ENCODE measurements around the gene PLLP.
"Not testable (repeated sequence)": the region's sequence is repeated elsewhere in the genome, so short reads cannot be mapped to it uniquely, and the experiment has no call there.

Gene PLLP

DNA sequence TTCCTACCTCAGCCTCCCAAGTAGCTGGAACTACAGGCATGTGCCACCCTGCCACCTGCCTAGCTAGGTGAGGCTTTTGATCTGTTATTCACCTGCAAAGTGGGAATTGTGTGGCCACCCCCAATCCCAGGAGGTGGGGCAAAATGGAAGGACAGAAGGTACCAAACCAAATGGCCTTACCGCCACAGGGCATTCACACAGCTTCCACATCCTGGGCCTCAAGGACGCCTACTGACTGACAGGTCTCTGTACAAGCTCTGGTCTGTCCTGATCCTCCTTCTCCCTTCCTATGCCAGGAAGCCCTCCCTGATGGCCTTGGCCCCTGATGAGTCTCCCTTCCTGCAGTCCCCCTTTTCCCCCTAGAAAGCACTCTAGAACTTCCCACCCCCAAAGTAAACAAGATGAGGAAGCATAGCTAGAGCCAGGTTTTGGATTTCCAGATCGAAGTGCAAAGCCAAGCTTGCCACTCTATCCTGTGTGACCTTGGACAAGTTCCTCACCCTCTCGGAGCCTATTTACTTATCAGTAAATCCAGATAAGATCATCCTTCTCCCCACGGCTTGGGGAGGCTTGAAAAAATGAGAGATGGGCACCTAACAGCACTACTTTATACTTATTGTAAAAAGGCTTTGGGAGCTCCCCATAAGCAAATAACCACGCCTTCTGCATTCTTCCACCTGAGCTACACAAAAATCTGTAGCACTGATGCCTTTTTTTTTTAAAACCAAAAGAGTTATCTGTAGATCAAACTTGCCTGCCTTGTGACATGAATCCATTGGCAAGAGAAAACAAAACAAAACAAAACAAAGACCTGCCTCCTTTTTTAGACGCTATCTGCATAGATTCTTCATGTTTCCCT is 4.5 kb downstream of the PLLP start:
- Histone ChIP-seq H3K27ac (no peak overlapping the region), H3K4me3 (IDR thresholded peaks at IDR 0.05; ENCODE audit: insufficient read depth, low read depth, low read length) (no peak overlapping the region), H3K4me2 (no peak overlapping the region), H3K36me3 (ENCODE audit: insufficient read depth) (no peaks in the 10 kb centered on the region), H4K20me1 (ENCODE audit: insufficient read depth) (no peaks in the 10 kb centered on the region), H2AFZ (ENCODE audit: low read depth) (no peak overlapping the region), H3K79me2 (ENCODE audit: insufficient read depth, low read depth) (no peaks in the 10 kb centered on the region), H3K4me1 (ENCODE audit: low read depth, poor library complexity, severe bottlenecking) (peaks cover 21% of the 10 kb centered on the region), H3K9ac (no peak overlapping the region), H3K27me3 (ENCODE audit: insufficient read depth, low read depth) (peaks cover 6% of the 10 kb centered on the region; the same call in 1 of the 2 replicates)
- TF ChIP-seq CTCF (conservative IDR thresholded peaks at IDR 0.05; ENCODE audit: low read depth, low read length): no peak

GRCh38 chr16:57278494-57278893 is 6.0 kb downstream of the PLLP start:
- H3K79me2 ChIP-seq (ENCODE audit: insufficient read depth, low read depth): no peaks in the 10 kb centered on the region
- H3K27me3 ChIP-seq (ENCODE audit: insufficient read depth, low read depth): peaks cover 6% of the 10 kb centered on the region; the same call in 1 of the 2 replicates
- H2AFZ ChIP-seq (ENCODE audit: low read depth): no peak overlapping the region
- no peak overlapping the region for H3K9ac ChIP-seq
- no peak overlapping the region for H3K27ac ChIP-seq
- no peak overlapping the region for H3K4me2 ChIP-seq
- H3K4me1 ChIP-seq (ENCODE audit: low read depth, poor library complexity, severe bottlenecking): peaks cover 21% of the 10 kb centered on the region
- H3K4me3 ChIP-seq (IDR thresholded peaks at IDR 0.05; ENCODE audit: insufficient read depth, low read depth, low read length): no peak overlapping the region
- no peaks in the 10 kb centered on the region for H4K20me1 ChIP-seq (ENCODE audit: insufficient read depth)
- H3K36me3 ChIP-seq (ENCODE audit: insufficient read depth): no peaks in the 10 kb centered on the region
- no peak for TF ChIP-seq CTCF (conservative IDR thresholded peaks at IDR 0.05; ENCODE audit: low read depth, low read length)

- no peak overlapping the region for H3K4me3 ChIP-seq (IDR thresholded peaks at IDR 0.05; ENCODE audit: insufficient read depth, low read depth, low read length)
- H3K79me2 ChIP-seq (ENCODE audit: insufficient read depth, low read depth): no peaks in the 10 kb centered on the region
- H3K36me3 ChIP-seq (ENCODE audit: insufficient read depth): no peaks in the 10 kb centered on the region
- H3K27ac ChIP-seq: no peak overlapping the region
- TF ChIP-seq CTCF (conservative IDR thresholded peaks at IDR 0.05; ENCODE audit: low read depth, low read length): no peak
- peaks cover 21% of the 10 kb centered on the region for H3K4me1 ChIP-seq (ENCODE audit: low read depth, poor library complexity, severe bottlenecking)
- no peak overlapping the region for H3K9ac ChIP-seq
- H2AFZ ChIP-seq (ENCODE audit: low read depth): no peak overlapping the region
- H3K4me2 ChIP-seq: peak overlapping the region; percentile 64
- H4K20me1 ChIP-seq (ENCODE audit: insufficient read depth): no peaks in the 10 kb centered on the region
- peaks cover 6% of the 10 kb centered on the region; the same call in 1 of the 2 replicates for H3K27me3 ChIP-seq (ENCODE audit: insufficient read depth, low read depth)
Measured at GRCh38 chr16:57277586-57277985, 6.9 kb downstream of the PLLP start.

GRCh38 chr16:57276596-57276995 is 7.9 kb downstream of the PLLP start:
- Histone ChIP-seq H3K27ac (no peak overlapping the region), H3K9ac (no peak overlapping the region), H3K4me2 (peak overlapping the region; percentile 64; the same call in 1 of the 2 replicates), H3K36me3 (ENCODE audit: insufficient read depth) (no peaks in the 10 kb centered on the region), H3K79me2 (ENCODE audit: insufficient read depth, low read depth) (no peaks in the 10 kb centered on the region), H2AFZ (ENCODE audit: low read depth) (no peak overlapping the region), H3K4me1 (ENCODE audit: low read depth, poor library complexity, severe bottlenecking) (peaks cover 21% of the 10 kb centered on the region), H4K20me1 (ENCODE audit: insufficient read depth) (no peaks in the 10 kb centered on the region), H3K27me3 (ENCODE audit: insufficient read depth, low read depth) (peaks cover 6% of the 10 kb centered on the region; the same call in 1 of the 2 replicates), H3K4me3 (IDR thresholded peaks at IDR 0.05; ENCODE audit: insufficient read depth, low read depth, low read length) (no peak overlapping the region)
- TF ChIP-seq CTCF (conservative IDR thresholded peaks at IDR 0.05; ENCODE audit: low read depth, low read length): no peak

GRCh38 chr16:57275946-57276345 is 8.5 kb downstream of the PLLP start:
- H3K9ac ChIP-seq; H4K20me1 ChIP-seq (ENCODE audit: insufficient read depth); H3K4me2 ChIP-seq; H3K79me2 ChIP-seq (ENCODE audit: insufficient read depth, low read depth); H3K27ac ChIP-seq; H3K36me3 ChIP-seq (ENCODE audit: insufficient read depth); H2AFZ ChIP-seq (ENCODE audit: low read depth); H3K4me3 ChIP-seq (IDR thresholded peaks at IDR 0.05; ENCODE audit: insufficient read depth, low read depth, low read length); H3K27me3 ChIP-seq (ENCODE audit: insufficient read depth, low read depth): not testable (repeated sequence)
- H3K4me1 ChIP-seq (ENCODE audit: low read depth, poor library complexity, severe bottlenecking): peaks cover 21% of the 10 kb centered on the region

Data from KMS-11 (cell line).